Osteocyte (in vitro differentiated cells): ENCODE results near the gene ECM2. TPM values are rescaled to one million over a fixed set of nuclear protein-coding genes. Genes with fewer than 3 reads are reported as not detected.
A peak's percentile ranks its signal among the peaks of the same experiment; 100 is the strongest.
"Not testable (repeated sequence)": the region's sequence is repeated elsewhere in the genome, so short reads cannot be mapped to it uniquely, and the experiment has no call there.

ENCODE experiments used
- DNase-seq: peaks from one replicate; pipeline ENCODE4 v3.0.0; 2021; ENCODE audit warnings: mixed read lengths; ENCODE audit not compliant: unreplicated experiment; ENCODE audit errors: extremely low spot score
- H3K27ac Mint-ChIP-seq: one replicate; pipeline ENCODE4 v1.8.0; 2021; ENCODE audit warnings: mild to moderate bottlenecking, mixed read lengths; ENCODE audit not compliant: unreplicated experiment
- H3K27me3 Mint-ChIP-seq: one replicate; pipeline ENCODE4 v1.8.0; 2021; ENCODE audit warnings: mixed read lengths; ENCODE audit not compliant: unreplicated experiment
- H3K36me3 Mint-ChIP-seq: one replicate; pipeline ENCODE4 v1.8.0; 2021; ENCODE audit warnings: mixed read lengths; ENCODE audit not compliant: unreplicated experiment
- H3K4me1 Mint-ChIP-seq: one replicate; pipeline ENCODE4 v1.8.0; 2021; ENCODE audit warnings: mixed read lengths; ENCODE audit not compliant: unreplicated experiment
- H3K4me3 Mint-ChIP-seq: one replicate; pipeline ENCODE4 v1.8.0; 2021; ENCODE audit warnings: mild to moderate bottlenecking, moderate library complexity, mixed read lengths; ENCODE audit not compliant: unreplicated experiment
- H3K9me3 Mint-ChIP-seq: one replicate; pipeline ENCODE4 v1.8.0; 2021; ENCODE audit warnings: mixed read lengths; ENCODE audit not compliant: unreplicated experiment
- CTCF ChIP-seq: fragments of 200-600 bp; sonication (generic); IDR thresholded peaks from 2 replicates; pipeline ENCODE4 v1.5.0; 2021; ENCODE audit warnings: antibody characterized with exemption, mild to moderate bottlenecking, moderate library complexity
- long read RNA-seq: library from polyadenylated mRNA; unstranded; transcript quantifications from one replicate; pipeline ENCODE4 v2.0.0, GENCODE V29; 2021
- total RNA-seq: library from RNA; stranded (reverse); gene quantifications from 2 replicates; pipeline ENCODE4 v1.2.1, GENCODE V29; 2021

ECM2 gene
- 53.3 and 56.0 TPM in 2 replicates for total RNA-seq
- long read RNA-seq, transcript ECM2-202 (3 exons, 1,606 nt): major isoform, 42 of 134 reads
- long read RNA-seq, partial matches to known transcripts: 29 of 134 reads
- long read RNA-seq, other reads (novel, unspliced or antisense): 59 of 134 reads

DNA sequence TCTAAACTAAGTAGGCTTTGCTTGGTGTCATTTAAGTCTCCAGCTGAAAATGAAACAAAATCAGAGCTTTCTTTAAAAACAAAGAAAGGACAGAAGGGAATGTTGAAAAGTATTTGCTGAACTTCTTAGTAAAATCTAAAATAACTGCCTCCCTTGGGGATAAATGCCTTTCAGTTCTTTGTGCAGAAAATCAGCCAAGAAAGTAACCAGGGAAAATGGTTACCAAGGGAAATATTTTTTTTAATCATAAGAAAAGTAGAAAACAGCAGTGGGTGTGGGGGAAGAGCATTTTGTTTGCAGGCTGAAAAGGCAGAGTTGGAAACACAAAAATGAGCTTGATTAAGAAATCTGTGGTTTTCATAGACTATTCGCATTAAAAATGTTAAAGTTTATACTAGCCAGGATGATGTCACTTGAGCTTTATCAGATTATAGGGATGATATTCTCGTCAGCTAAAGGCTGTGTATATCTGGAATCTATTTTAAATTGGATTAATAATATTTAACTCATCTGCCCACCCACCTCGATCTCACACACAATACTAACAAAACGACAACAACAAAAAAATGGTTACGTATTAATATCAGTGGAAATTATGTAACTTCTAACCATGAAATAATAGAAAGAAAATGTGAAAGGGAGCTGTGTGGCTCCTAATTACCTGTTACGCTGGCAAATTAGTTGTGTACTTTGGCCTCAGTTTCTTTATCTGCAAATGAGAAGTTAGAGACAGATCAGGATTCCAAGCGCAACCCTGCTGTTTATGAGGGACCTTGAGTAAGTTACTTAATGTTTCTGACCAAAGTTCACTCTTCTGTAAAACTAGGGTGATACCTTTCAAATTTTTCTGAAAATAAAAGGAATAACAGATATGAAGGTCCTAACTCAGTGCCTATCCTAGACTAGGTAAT, at the start of gene ECM2:
Gene ECM2 (minus strand): TSS at position 51 of the 911 bp plus-strand sequence. CDS start 13,124 bp downstream, outside the sequence.
- peaks cover 44% of the 10 kb centered on the region for H3K4me1 Mint-ChIP-seq
- H3K9me3 Mint-ChIP-seq: peaks cover 18% of the 10 kb centered on the region
- DNase-seq: no peak
- H3K27me3 Mint-ChIP-seq: no peaks in the 10 kb centered on the region
- H3K4me3 Mint-ChIP-seq: peak within 1 kb of the TSS; percentile 67
- peaks cover 22% of the 10 kb centered on the region for H3K36me3 Mint-ChIP-seq
- peak within 1 kb of the TSS; percentile 91 for H3K27ac Mint-ChIP-seq
- TF ChIP-seq CTCF: no peak

- Mint-ChIP-seq H3K4me1 (peaks cover 6% of the 10 kb centered on the region), H3K27ac (no peak overlapping the region), H3K9me3 (peaks cover 14% of the 10 kb centered on the region), H3K27me3 (no peaks in the 10 kb centered on the region), H3K4me3 (no peak overlapping the region), H3K36me3 (peaks cover 9% of the 10 kb centered on the region)
- no peak for DNase-seq
- no peak for TF ChIP-seq CTCF
These were observed 40.4 kb upstream of the ECM2 start for GRCh38 chr9:92576175-92576574.

DNA sequence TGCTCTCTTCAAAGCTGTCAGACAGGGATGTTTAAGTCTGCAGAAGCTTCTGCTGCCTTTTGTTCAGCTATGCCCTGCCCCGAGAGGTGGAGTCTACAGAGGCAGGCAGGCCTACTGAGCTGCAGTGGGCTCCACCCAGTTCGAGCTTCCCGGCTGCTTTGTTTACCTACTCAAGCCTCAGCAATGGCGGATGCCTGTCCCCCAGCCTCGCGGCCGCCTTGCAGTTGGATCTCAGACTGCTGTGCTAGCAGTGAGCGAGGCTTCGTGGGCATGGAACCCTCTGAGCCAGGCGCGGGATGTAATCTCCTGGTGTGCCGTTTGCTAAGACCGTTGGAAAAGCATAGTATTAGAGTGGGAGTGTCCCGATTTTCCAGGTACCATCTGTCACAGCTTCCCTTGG, 37.8 kb upstream of the ECM2 start:
- H3K27ac Mint-ChIP-seq, H3K4me3 Mint-ChIP-seq, H3K4me1 Mint-ChIP-seq, DNase-seq, H3K27me3 Mint-ChIP-seq, H3K36me3 Mint-ChIP-seq: not testable (repeated sequence)
- peaks cover 15% of the 10 kb centered on the region for H3K9me3 Mint-ChIP-seq

GRCh38 chr9:92571871-92572270, 36.1 kb upstream of the ECM2 start:
- H3K27ac Mint-ChIP-seq, H3K4me1 Mint-ChIP-seq, DNase-seq, H3K27me3 Mint-ChIP-seq, H3K36me3 Mint-ChIP-seq, H3K4me3 Mint-ChIP-seq: not testable (repeated sequence)
- peaks cover 17% of the 10 kb centered on the region for H3K9me3 Mint-ChIP-seq

DNA sequence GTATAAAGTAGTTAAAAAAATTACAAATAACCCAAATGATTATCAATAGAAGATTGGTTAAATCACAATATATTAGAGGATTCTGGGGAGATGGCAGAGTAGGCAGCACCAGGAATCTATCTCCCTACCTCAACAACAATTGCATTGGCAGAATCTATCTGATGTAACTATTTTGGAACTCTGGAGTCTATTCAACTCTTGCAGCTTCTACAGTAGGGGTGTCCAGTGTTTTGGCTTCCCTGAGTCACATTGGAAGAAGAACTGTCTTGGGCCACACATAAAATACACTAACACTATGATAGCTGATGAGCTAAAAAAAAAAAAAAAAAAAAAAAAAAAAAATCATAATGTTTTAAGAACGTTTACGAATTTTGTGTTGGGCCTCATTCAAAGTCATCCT, 29.2 kb upstream of the ECM2 start:
- Mint-ChIP-seq H3K9me3 (peaks cover 10% of the 10 kb centered on the region), H3K27me3 (no peaks in the 10 kb centered on the region), H3K36me3 (no peaks in the 10 kb centered on the region), H3K27ac (no peak overlapping the region), H3K4me1 (peaks cover 23% of the 10 kb centered on the region), H3K4me3 (no peak overlapping the region)
- no peak for DNase-seq
- no peak for TF ChIP-seq CTCF

- Mint-ChIP-seq H3K27me3 (no peaks in the 10 kb centered on the region), H3K4me3 (no peak overlapping the region), H3K9me3 (peaks cover 10% of the 10 kb centered on the region), H3K27ac (no peak overlapping the region), H3K36me3 (no peaks in the 10 kb centered on the region), H3K4me1 (peaks cover 23% of the 10 kb centered on the region)
- no peak for TF ChIP-seq CTCF
- DNase-seq: no peak
These were observed 28.7 kb upstream of the ECM2 start for GRCh38 chr9:92564504-92564903.
